Measurements from ENCODE around the gene LBHD2.

Gene LBHD2

GRCh38 chr14:103130965-103131364 is 47.0 kb downstream of the LBHD2 start:
- TF ChIP-seq, protein P1, sequence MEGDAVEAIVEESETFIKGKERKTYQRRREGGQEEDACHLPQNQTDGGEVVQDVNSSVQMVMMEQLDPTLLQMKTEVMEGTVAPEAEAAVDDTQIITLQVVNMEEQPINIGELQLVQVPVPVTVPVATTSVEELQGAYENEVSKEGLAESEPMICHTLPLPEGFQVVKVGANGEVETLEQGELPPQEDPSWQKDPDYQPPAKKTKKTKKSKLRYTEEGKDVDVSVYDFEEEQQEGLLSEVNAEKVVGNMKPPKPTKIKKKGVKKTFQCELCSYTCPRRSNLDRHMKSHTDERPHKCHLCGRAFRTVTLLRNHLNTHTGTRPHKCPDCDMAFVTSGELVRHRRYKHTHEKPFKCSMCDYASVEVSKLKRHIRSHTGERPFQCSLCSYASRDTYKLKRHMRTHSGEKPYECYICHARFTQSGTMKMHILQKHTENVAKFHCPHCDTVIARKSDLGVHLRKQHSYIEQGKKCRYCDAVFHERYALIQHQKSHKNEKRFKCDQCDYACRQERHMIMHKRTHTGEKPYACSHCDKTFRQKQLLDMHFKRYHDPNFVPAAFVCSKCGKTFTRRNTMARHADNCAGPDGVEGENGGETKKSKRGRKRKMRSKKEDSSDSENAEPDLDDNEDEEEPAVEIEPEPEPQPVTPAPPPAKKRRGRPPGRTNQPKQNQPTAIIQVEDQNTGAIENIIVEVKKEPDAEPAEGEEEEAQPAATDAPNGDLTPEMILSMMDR (IDR thresholded peaks at IDR 0.05; ENCODE audit: control insufficient read depth, extremely low read depth, insufficient read depth) = no peak
- H3K4me3 ChIP-seq (ENCODE audit: low read depth, low read length) = no peak overlapping the region
- peak; percentile 38 for DNase-seq (ENCODE audit: low read depth)

GRCh38 chr14:103131580-103131979 is 47.6 kb downstream of the LBHD2 start:
- no peak for DNase-seq (ENCODE audit: low read depth)

DNA sequence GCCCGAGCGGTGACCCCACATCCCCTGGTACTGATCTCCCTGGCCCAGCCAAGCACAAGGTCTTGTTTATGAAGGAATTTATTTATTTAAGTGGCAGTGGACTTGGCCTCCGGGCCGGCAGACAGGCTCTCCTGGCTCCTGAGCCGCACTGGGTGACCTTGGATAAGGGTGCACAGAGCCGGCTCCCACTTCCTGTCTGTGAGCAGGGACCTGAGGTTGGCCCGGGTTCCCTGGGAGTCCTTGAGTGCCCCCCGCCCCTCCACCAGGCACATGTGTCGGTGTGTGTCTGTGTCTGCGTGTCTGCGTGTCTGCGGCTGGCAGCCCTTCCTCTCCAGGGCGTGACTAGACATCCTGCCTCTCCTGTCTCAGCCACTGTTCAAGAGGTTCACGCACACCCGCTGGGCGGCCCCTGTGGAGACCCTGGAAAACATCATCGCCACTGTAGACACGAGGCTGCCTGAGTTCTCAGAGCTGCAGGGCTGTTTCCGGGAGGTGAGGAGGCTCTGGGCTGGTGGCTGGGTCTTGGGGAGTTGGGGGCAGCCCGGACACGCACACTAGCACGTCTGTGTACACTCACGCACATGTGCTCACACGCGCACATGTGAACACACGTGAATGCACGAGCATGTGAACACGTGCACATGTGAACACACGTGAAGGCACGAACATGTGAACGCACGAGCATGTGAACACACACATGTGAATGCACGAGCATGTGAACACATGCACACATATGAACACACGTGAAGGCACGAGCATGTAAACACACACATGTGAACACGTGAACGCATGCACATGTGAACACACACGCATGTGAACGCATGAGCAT is 48.6 kb downstream of the LBHD2 start:
- TF ChIP-seq, protein P1 (IDR thresholded peaks at IDR 0.05; ENCODE audit: control insufficient read depth, extremely low read depth, insufficient read depth) = no peak
- H3K4me3 ChIP-seq (ENCODE audit: low read depth, low read length) = no peak overlapping the region
- no peak for DNase-seq (ENCODE audit: low read depth)

More at GRCh38 chr14:103131580-103131979, 47.6 kb downstream of the LBHD2 start:
- no peak overlapping the region for H3K4me3 ChIP-seq (ENCODE audit: low read depth, low read length)
- TF ChIP-seq, protein P1 (IDR thresholded peaks at IDR 0.05; ENCODE audit: control insufficient read depth, extremely low read depth, insufficient read depth) = no peak

- TF ChIP-seq, protein P1 (IDR thresholded peaks at IDR 0.05; ENCODE audit: control insufficient read depth, extremely low read depth, insufficient read depth) = no peak
- no peak for DNase-seq (ENCODE audit: low read depth)
- no peak overlapping the region for H3K4me3 ChIP-seq (ENCODE audit: low read depth, low read length)
These were observed 49.5 kb downstream of the LBHD2 start for GRCh38 chr14:103133210-103134140.

GRCh38 chr14:103134405-103134804 is 50.4 kb downstream of the LBHD2 start:
- H3K4me3 ChIP-seq (ENCODE audit: low read depth, low read length) = no peak overlapping the region
- TF ChIP-seq, protein P1 (IDR thresholded peaks at IDR 0.05; ENCODE audit: control insufficient read depth, extremely low read depth, insufficient read depth) = no peak
- no peak for DNase-seq (ENCODE audit: low read depth)

DNA sequence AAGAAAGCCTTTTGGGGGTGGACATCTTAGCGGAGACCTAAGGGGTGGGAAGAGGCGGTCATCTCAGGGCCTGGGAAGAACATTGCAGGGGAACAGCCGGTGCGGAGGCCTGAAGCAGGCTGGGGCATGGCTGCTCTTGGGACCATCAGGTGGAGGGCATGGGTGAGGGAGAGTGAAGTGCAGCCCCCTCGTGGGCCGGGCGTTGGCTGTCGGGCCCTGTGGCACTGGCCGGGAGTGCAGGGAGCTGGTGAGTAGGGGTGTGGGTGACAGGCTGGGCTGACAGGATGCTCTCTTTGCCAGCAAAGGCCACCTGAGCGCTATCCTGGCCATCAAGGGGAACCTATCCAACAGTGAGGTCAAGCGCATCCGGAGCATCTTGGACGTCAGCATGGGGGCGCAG is 50.9 kb downstream of the LBHD2 start:
- H3K4me3 ChIP-seq (ENCODE audit: low read depth, low read length) = no peak overlapping the region
- TF ChIP-seq, protein P1 (IDR thresholded peaks at IDR 0.05; ENCODE audit: control insufficient read depth, extremely low read depth, insufficient read depth) = no peak
- DNase-seq (ENCODE audit: low read depth) = no peak

Measured in LNCaP clone FGC (cell line).